Right lobe of liver (tissue), 4 donors: Measurements from ENCODE around the gene CCL20.

Experiments
- POLR2A ChIP-seq: fragments of 450-650 bp; IDR thresholded peaks from one replicate; pipeline ENCODE4 v1.6.1; 2017; ENCODE audit warnings: antibody characterized with exemption, mild to moderate bottlenecking
- TF ChIP-seq, protein P1 (sequence below), 4 donors: fragments of 200-600 bp in 3 of 4; fragments of 450-650 bp in 1 of 4; IDR thresholded peaks; one replicate each; pipeline versions ENCODE4 v1.5.1 to v1.8.0; 2016 to 2022; ENCODE audit warnings: antibody characterized with exemption in 4 of 4, mild to moderate bottlenecking in 2 of 4
- donor health status: DM: no; HTN: no; CAD: no.
- donor health status: DM: no; HTN: no; CAD: no.
- donor health status: DM: no; HTN: yes; CAD: no.

DNA sequence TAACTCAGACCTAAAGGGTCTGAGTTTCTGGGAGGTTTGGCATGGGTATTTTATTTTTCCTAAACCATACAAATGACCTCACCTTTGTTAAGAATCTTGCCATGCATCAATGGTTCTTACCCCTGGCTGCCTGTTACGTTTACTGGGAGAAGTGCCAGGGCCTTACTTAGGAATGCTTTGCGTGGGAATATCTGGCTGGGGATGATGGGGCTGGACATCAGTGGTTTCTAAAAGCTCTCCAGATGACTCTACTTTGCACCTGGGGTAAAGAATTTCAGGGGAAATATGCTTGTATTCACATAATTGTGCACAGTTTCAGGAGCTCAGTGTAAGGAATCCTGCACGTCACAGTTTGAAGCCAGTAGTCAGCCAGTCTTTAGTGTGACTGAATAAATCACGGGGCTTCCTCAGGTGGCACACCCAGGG, 39.6 kb downstream of the CCL20 start:
- TF ChIP-seq, protein P1, sequence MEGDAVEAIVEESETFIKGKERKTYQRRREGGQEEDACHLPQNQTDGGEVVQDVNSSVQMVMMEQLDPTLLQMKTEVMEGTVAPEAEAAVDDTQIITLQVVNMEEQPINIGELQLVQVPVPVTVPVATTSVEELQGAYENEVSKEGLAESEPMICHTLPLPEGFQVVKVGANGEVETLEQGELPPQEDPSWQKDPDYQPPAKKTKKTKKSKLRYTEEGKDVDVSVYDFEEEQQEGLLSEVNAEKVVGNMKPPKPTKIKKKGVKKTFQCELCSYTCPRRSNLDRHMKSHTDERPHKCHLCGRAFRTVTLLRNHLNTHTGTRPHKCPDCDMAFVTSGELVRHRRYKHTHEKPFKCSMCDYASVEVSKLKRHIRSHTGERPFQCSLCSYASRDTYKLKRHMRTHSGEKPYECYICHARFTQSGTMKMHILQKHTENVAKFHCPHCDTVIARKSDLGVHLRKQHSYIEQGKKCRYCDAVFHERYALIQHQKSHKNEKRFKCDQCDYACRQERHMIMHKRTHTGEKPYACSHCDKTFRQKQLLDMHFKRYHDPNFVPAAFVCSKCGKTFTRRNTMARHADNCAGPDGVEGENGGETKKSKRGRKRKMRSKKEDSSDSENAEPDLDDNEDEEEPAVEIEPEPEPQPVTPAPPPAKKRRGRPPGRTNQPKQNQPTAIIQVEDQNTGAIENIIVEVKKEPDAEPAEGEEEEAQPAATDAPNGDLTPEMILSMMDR (IDR thresholded peaks at IDR 0.05), result no peak
- TF ChIP-seq POLR2A, result no peak
